Measurements from ENCODE around the gene TCEAL8.

GRCh38 chrX:103256651-103257050 lies 1.7 kb upstream of the TCEAL8 start:
- TF ChIP-seq, protein P1, sequence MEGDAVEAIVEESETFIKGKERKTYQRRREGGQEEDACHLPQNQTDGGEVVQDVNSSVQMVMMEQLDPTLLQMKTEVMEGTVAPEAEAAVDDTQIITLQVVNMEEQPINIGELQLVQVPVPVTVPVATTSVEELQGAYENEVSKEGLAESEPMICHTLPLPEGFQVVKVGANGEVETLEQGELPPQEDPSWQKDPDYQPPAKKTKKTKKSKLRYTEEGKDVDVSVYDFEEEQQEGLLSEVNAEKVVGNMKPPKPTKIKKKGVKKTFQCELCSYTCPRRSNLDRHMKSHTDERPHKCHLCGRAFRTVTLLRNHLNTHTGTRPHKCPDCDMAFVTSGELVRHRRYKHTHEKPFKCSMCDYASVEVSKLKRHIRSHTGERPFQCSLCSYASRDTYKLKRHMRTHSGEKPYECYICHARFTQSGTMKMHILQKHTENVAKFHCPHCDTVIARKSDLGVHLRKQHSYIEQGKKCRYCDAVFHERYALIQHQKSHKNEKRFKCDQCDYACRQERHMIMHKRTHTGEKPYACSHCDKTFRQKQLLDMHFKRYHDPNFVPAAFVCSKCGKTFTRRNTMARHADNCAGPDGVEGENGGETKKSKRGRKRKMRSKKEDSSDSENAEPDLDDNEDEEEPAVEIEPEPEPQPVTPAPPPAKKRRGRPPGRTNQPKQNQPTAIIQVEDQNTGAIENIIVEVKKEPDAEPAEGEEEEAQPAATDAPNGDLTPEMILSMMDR (IDR thresholded peaks at IDR 0.05) = no peak
- TF ChIP-seq, protein P2, sequence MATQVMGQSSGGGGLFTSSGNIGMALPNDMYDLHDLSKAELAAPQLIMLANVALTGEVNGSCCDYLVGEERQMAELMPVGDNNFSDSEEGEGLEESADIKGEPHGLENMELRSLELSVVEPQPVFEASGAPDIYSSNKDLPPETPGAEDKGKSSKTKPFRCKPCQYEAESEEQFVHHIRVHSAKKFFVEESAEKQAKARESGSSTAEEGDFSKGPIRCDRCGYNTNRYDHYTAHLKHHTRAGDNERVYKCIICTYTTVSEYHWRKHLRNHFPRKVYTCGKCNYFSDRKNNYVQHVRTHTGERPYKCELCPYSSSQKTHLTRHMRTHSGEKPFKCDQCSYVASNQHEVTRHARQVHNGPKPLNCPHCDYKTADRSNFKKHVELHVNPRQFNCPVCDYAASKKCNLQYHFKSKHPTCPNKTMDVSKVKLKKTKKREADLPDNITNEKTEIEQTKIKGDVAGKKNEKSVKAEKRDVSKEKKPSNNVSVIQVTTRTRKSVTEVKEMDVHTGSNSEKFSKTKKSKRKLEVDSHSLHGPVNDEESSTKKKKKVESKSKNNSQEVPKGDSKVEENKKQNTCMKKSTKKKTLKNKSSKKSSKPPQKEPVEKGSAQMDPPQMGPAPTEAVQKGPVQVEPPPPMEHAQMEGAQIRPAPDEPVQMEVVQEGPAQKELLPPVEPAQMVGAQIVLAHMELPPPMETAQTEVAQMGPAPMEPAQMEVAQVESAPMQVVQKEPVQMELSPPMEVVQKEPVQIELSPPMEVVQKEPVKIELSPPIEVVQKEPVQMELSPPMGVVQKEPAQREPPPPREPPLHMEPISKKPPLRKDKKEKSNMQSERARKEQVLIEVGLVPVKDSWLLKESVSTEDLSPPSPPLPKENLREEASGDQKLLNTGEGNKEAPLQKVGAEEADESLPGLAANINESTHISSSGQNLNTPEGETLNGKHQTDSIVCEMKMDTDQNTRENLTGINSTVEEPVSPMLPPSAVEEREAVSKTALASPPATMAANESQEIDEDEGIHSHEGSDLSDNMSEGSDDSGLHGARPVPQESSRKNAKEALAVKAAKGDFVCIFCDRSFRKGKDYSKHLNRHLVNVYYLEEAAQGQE (IDR thresholded peaks at IDR 0.05; ENCODE audit: insufficient read depth in 1 of 2, low read depth in 2 of 2, low read length in 1 of 2) = no peak
- TF ChIP-seq POLR2AphosphoS5 (IDR thresholded peaks at IDR 0.05; ENCODE audit: low read depth, low read length) = no peak

Measured in Panc1 (cell line).